Astrocyte of the hippocampus (primary cell): Measurements from ENCODE around the gene KATNA1.
"Not testable (repeated sequence)": the region's sequence is repeated elsewhere in the genome, so short reads cannot be mapped to it uniquely, and the experiment has no call there.

Experiments
- DNase-seq: peaks from one replicate; pipeline ENCODE4 v3.0.0; 2011; ENCODE audit warnings: low read depth, low spot score

Gene KATNA1

GRCh38 chr6:149648148-149649145 lies at the start of gene KATNA1:
Gene KATNA1 (minus strand): TSS chr6:149648714. CDS start chr6:149638547, 10,167 bp downstream.
- peak; percentile 91 for DNase-seq

GRCh38 chr6:149698175-149698574 lies 49.7 kb upstream of the KATNA1 start:
- DNase-seq = no peak

GRCh38 chr6:149696901-149697300 lies 48.4 kb upstream of the KATNA1 start:
- no peak for DNase-seq

DNA sequence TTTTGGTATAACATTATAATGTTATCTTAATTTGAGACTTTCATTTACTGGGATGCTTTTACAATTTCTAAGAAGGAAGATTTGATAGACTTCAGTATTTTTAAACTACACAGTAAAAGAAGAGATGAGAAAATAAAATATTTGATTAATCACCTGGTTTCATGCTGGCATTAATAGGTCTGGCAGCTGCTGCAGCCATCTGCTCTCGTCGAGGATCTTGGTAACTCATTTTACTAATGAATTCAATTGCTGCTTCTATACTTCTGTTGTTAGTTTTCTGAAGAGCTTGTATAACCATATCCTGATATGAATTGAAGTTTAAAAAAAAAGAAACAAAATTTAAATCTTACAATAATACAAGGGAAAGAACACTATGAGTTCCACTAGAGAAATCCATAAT lies 46.4 kb upstream of the KATNA1 start:
- no peak for DNase-seq

DNA sequence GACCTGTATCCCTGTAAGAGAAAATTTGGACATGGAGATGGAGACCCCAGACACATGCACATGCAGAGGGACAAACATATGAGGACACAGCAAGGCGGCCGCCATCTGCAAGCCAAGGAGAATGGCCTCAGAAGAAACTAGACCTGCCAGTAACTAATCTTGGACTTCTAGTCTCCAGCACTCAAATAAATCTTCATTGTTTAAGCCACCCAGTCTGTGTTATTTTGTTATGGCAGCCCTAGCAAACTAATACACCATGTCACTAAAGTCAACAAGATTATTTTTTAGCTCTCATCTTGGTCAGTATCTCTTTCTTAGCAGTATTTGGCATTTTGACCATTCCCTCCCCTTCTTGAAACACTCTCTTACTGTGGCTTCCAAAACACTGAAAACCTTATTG lies 42.7 kb upstream of the KATNA1 start:
- DNase-seq = no peak

DNA sequence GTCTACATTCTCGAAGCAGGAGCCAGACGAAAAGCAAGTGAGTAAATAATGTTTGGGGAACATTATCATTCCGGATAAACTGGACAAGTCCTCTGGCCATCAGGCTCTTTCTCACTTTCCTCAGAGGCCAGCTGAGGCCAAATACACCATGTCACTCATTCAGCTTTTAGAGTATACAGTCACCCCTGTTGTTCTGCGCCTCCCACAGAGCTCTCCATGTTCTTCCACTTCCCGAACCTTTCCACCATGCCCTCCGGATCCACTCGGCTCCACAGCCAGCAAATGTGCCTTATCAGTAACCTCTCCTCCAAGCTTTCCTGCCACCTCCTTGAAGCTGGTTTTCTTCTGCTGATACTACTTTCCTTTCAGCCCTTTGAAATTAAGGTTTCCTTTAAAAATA lies 37.7 kb upstream of the KATNA1 start:
- DNase-seq = no peak

DNA sequence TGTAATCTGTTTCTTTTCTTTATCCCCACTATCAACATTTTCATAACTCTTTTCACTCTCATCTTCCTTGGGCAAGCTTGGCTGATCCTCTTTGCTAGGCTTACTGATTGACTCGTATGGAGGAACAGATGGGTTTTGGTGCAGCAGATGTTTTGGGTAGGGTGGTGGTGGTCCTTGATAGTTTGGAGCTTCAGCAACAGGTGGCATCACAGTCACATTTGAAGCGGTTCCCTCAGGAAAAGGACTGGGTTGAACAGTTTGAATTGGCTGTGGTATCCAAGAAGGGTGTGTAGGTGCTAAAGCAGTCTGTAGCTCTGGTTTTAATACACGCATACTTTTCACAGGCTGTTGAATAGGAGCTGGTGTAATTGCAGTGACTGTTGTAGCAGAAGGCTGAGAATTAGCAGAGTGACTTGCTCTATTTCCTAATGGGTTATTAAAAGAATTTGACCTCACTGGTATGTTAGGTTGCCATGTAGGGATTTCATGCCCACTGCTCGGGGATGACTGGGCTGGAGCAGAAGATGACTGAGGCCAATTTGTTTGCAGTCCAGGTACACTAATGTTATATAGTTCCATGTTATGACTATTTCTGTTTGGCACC lies 34.8 kb upstream of the KATNA1 start:
- peak; percentile 9 for DNase-seq

- DNase-seq = not testable (repeated sequence)
Observed at GRCh38 chr6:149681845-149682244, 33.3 kb upstream of the KATNA1 start.

- no peak for DNase-seq
Observed at GRCh38 chr6:149681209-149681608, 32.7 kb upstream of the KATNA1 start.

DNA sequence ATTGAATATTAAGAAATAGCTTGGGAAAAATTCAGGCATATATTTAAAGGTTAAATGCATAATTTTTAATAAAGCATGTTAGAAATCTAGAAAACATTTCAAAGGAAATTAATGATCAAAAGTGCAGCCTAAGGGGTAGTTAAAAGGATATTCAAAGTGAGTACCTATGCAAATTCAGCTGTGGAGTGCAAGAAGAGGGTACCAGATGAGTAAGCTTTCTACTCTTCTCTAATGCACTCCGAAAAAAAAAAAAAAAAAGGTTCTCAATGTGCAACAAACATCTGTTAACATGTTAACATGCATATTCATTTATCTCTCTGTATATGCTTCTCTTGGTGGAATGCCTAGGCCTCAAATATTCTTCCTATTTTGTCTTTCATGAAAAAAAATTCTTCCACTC lies 32.0 kb upstream of the KATNA1 start:
- no peak for DNase-seq

GRCh38 chr6:149672265-149672664 lies 23.8 kb upstream of the KATNA1 start:
- DNase-seq = not testable (repeated sequence)

DNA sequence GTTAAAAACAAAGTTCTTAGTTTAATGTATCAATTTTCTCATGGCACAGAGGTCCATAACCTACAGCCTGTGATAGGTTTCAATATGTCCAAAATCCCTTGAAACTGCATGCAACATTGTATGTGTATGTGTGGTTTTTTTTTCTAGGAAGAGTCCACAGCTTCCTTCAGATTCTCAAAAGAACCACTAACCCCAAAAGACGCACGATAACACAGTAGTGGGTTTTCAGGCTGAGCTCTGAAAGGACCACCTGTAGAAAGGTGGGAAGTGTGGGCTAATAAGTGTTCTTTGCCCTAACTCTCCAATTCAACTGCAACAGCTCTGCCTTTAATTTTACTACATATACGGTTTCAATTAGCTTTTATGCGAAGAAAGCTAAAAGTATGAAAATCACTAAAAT lies 11.5 kb upstream of the KATNA1 start:
- no peak for DNase-seq

GRCh38 chr6:149657441-149657840 lies 8.9 kb upstream of the KATNA1 start:
- DNase-seq = no peak

DNA sequence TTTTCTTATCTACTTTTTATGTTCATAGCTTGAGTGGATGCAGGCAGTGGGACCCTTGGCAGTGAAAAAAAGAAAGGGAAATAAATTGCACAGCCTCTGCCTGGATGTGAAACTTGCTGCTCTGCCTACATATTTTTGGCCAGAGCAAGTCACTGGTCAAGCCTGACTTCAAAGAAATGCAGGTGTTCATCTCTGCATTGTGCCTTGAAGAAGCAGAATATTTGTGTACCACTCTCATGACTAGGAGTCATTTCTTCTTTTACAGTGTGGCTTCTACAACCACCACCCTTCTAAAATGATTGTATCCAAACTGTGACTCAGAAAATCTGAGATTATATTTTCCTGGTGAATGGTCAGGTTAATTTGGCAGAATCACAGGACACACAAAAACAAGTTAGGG lies 2.5 kb upstream of the KATNA1 start:
- DNase-seq = no peak

- DNase-seq = no peak
Observed at GRCh38 chr6:149646599-149646998, 1.9 kb downstream of the KATNA1 start.

- no peak for DNase-seq
Observed at GRCh38 chr6:149642829-149643580, 5.5 kb downstream of the KATNA1 start.

DNA sequence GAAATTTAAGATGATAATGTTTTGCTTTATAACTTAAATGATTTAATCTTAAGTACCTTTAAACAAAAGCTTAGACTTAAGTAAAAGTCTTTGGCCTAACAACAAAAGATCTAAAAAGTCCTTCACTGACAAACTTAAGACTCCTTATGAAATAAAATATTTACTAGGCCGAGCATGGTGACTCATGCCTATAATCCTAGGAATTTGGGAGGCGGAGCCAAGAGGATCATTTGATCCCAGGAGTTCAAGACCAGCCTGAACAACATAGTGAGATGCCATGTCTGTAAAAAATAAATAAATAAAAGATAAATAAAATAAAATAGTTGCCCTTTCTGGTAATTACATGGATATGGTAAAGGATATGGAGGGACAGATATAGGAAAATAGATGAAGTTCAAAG lies 12.4 kb downstream of the KATNA1 start:
- DNase-seq = peak; percentile 20

DNA sequence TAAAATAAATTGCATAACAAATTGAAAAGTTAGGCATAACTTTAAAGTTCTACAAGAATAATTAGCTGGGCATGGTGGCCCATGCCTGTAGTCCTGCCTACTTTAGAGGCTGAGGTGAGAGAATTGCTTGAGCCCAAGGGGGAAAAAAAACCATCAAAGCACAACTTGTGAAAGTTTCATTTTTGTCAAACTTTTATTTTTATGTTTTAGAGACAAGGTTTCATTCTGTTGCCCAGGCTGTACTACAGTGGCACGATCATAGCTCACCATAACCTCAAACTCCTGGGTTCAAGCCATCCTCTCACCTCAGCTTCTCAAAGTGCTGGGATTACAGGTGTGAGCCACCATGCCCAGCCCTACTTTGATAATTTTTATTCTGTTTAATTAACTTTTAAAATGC lies 14.2 kb downstream of the KATNA1 start:
- no peak for DNase-seq

- no peak for DNase-seq
Observed at GRCh38 chr6:149628875-149629510, 19.5 kb downstream of the KATNA1 start.

DNA sequence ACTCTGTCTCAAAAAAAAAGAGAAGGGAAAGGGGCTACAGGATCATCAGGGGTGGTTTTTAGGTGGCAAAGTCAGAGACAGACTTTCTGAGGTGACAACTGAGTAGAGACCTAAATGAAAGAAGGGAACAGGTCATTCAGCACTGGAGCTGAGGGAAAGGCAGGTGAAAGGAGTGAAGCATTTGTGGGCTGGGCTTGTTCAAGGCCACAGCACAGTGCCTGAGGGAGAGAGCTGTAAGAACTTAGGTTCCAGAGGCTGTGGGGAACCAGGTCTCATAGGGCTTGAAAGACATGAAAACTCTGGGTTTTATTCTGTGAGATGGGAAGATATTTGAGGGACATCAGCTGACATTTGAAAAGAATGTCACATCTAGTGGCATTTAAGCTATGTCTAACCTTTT lies 20.8 kb downstream of the KATNA1 start:
- no peak for DNase-seq

- no peak for DNase-seq
Observed at GRCh38 chr6:149615805-149616204, 32.7 kb downstream of the KATNA1 start.

DNA sequence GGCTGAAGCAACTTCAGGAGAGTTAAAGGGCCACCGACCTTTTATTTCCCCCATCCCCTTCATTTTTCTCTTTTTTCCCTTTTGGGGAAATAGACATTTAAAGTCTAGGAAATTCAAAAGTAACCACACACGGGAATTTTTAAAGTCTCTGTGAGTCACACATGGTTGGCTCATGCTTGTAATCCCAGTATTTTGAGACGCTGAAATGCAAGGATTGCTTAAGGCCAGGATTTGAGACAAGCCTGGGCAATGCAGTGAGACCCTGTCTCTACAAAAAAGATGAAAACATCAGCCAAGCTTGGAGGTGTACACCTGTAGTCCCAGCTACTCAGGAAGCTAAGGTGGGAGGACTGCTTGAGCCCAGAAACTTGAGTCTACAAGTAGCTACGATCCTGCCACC lies 34.2 kb downstream of the KATNA1 start:
- peak; percentile 16 for DNase-seq
